OCI-LY3 (cell line): ENCODE data around the gene PHTF2.

Experiments used
- CTCF ChIP-seq: fragments of 200-600, 300-600 bp; sonication (generic); IDR thresholded peaks from 2 replicates; pipeline ENCODE4 v1.5.1; 2014; ENCODE audit warnings: antibody characterized with exemption, low read length, low read depth
- EZH2phosphoT487 ChIP-seq: fragments of 200-600 bp; shearing (Covaris generic); IDR thresholded peaks from 2 replicates; pipeline ENCODE4 v1.6.1; 2018; ENCODE audit warnings: antibody characterized with exemption, mixed run types, low read depth

DNA sequence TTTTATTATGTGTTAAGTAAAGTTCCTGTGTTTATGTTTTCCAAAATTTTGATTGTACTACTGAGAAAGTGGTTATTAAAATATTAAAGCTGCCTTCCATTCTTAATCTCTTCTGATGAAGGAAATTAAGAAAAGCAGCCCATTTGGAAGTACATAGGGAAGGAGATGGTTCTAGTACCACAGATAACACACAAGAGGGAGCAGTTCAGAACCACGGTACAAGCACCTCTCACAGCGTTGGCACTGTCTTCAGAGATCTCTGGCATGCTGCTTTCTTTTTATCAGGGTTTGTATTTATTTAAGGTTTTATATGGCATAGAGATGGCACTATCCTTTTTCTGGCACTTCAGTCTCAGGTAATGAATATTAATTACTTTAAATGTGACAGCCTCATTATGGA is 111.6 kb downstream of the PHTF2 start:
- TF ChIP-seq CTCF = no peak; the same call in 1 of the 2 replicates
- no peak for TF ChIP-seq EZH2phosphoT487
